ENCODE results near the gene GOLGA6D. TPM values are rescaled to one million over a fixed set of nuclear protein-coding genes. Genes with fewer than 3 reads are reported as not detected.

Gene GOLGA6D
- total and polyA plus RNA-seq, 2 of the 8 experiments (the other 6 are each of a cell fraction or from before 2014, with no cell fraction given) = 0.27 to 0.69 TPM

DNA sequence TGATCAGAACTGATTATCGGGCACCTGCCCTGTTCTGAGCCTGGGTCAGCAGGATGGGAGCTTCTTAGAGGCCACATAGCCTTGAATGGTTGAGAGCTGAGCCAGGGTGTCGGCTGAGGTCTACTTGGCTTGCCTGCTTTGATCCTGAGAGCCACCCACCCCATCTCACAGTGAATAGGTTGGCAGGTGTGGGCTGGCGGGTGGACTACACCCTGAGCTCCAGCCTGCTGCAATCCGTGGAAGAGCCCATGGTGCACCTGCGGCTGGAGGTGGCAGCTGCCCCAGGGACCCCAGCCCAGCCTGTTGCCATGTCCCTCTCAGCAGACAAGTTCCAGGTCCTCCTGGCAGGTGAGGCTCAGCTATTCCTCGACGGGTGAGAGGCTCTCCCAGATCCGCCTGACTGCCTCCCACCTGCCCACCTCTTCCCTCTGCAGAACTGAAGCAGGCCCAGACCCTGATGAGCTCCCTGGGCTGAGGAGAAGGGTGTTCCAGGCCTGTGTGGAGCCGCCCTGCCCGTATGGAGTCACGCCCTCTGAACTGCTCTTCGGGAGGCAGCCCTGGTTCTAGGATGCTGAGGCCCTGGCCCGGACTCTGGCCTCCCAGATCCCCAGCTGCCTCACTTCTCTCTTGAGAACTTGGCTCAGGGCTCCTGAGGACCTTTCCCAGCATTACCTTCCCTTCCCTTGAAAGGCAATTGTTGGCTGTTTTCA lies 57.1 kb downstream of the GOLGA6D start (continued):
- TF ChIP-seq GTF2F1 (IDR thresholded peaks at IDR 0.05; ENCODE audit: borderline replicate concordance, low read depth, low read length) (no peak), SAP30 (IDR thresholded peaks at IDR 0.05; ENCODE audit: insufficient read depth, insufficient replicate concordance, low read length) (no peak), BCL11A (IDR thresholded peaks at IDR 0.05; ENCODE audit: low read depth in 2 of 2, low read length in 2 of 2) (no peak)

All from H1 (cell line).